Measurements from ENCODE around the gene ROBO1.

DNA sequence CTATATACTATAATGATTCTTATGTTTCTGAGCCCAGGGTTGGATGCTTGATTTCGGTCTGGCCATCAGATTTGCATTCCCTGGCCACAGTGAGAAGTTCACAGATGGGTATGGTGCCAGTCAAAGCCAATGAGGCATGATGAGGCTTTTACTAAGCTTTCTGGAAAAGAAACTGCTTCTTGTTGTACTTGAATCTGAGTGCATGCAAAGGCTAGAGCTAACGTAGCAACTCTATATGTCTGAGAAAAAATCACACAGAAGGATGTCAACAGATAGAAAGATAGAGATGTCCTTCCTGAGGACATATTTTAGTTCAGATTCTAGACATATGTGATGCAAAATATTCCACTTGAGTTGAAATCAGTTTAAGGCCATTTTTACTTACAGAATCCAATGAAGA is 608.1 kb downstream of the ROBO1 start:
- TF ChIP-seq, protein P1, sequence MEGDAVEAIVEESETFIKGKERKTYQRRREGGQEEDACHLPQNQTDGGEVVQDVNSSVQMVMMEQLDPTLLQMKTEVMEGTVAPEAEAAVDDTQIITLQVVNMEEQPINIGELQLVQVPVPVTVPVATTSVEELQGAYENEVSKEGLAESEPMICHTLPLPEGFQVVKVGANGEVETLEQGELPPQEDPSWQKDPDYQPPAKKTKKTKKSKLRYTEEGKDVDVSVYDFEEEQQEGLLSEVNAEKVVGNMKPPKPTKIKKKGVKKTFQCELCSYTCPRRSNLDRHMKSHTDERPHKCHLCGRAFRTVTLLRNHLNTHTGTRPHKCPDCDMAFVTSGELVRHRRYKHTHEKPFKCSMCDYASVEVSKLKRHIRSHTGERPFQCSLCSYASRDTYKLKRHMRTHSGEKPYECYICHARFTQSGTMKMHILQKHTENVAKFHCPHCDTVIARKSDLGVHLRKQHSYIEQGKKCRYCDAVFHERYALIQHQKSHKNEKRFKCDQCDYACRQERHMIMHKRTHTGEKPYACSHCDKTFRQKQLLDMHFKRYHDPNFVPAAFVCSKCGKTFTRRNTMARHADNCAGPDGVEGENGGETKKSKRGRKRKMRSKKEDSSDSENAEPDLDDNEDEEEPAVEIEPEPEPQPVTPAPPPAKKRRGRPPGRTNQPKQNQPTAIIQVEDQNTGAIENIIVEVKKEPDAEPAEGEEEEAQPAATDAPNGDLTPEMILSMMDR (IDR thresholded peaks at IDR 0.05; ENCODE audit: extremely low read depth in 1 of 2, insufficient read depth in 1 of 2, low read depth in 1 of 2, low read length in 2 of 2): no peak
- no peak for TF ChIP-seq POLR2AphosphoS5 (IDR thresholded peaks at IDR 0.05; ENCODE audit: insufficient read depth, low read depth, low read length)

Data from endothelial cell of umbilical vein (primary cell).